Measurements from ENCODE around the gene GSTM1. TPM values are rescaled to one million over a fixed set of nuclear protein-coding genes. Genes with fewer than 3 reads are reported as not detected.
"Not testable (repeated sequence)": the region's sequence is repeated elsewhere in the genome, so short reads cannot be mapped to it uniquely, and the experiment has no call there.

The GSTM1 gene
- total and polyA plus RNA-seq, 8 donors: 0.23 to 99.7 (median 37.4) TPM; not detected in 2

DNA sequence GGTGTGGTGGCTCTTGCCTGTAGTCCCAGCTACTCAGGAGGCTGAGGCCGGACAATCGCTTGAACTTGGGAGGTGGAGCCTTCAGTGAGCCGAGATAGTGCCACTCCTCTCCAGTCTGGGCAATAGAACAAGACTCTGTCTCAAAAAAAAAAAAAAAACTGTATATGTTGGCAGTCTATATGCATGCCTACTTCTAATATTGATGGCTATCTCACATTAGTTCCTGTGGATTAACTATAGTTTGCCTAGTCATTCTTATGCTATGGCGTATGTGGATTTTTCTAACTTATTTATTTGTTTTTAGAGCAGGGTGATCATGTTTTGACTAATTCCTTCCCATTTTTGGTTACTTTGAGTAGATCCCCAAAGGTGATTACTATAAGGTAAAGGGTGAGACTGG is 9.4 kb downstream of the GSTM1 start:
- no peak for TF ChIP-seq POLR2AphosphoS5 (IDR thresholded peaks at IDR 0.05)
- TF ChIP-seq EP300 (IDR thresholded peaks at IDR 0.05): no peak
- TF ChIP-seq, protein P1, sequence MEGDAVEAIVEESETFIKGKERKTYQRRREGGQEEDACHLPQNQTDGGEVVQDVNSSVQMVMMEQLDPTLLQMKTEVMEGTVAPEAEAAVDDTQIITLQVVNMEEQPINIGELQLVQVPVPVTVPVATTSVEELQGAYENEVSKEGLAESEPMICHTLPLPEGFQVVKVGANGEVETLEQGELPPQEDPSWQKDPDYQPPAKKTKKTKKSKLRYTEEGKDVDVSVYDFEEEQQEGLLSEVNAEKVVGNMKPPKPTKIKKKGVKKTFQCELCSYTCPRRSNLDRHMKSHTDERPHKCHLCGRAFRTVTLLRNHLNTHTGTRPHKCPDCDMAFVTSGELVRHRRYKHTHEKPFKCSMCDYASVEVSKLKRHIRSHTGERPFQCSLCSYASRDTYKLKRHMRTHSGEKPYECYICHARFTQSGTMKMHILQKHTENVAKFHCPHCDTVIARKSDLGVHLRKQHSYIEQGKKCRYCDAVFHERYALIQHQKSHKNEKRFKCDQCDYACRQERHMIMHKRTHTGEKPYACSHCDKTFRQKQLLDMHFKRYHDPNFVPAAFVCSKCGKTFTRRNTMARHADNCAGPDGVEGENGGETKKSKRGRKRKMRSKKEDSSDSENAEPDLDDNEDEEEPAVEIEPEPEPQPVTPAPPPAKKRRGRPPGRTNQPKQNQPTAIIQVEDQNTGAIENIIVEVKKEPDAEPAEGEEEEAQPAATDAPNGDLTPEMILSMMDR (IDR thresholded peaks at IDR 0.05): no peak
- no peak for TF ChIP-seq POLR2A (IDR thresholded peaks at IDR 0.05)
- no peaks in the 10 kb centered on the region for H3K9me3 ChIP-seq
- H3K27ac ChIP-seq: no peak overlapping the region
- WGBS, 5 donors: 56 to 71% methylated on average over 4 of the region's 4 CpGs; no CpG with 5 or more reads in 3 of the 5 donors
- no peak overlapping the region for H3K4me3 ChIP-seq
- H3K4me1 ChIP-seq: no peaks in the 10 kb centered on the region
- intact Hi-C loops (cut with DNase I; ENCODE audit: low total_unique reads): no loop called here
- DNase-seq: no peak
- no peaks in the 10 kb centered on the region for H3K27me3 ChIP-seq
- H3K36me3 ChIP-seq: no peaks in the 10 kb centered on the region

DNA sequence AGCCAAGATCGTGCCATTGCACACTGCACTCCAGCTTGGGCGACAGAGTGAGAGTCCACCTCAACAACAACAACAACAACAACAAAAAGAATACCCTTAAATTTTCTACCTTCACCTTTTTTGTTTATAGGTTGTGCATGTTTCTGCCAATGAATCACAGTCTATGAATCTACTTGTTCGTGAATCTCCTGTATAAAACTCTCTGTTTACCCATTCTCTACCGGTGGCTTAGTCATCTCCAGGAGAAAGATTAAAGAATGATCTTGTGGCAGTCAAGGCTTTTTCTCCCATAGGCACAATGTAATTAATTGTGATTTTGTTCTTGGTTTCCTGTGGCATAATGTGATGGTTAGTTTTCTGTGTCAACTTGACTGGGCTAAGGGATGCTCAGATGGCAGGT is 10.2 kb downstream of the GSTM1 start:
- H3K9me3 ChIP-seq; H3K27ac ChIP-seq; H3K4me1 ChIP-seq; H3K4me3 ChIP-seq; H3K27me3 ChIP-seq; intact Hi-C loops (cut with DNase I; ENCODE audit: low total_unique reads); H3K36me3 ChIP-seq; DNase-seq: not testable (repeated sequence)
- 66 to 74% methylated on average over 4 of the region's 4 CpGs; no CpG with 5 or more reads in 3 of the 5 donors for WGBS, 5 donors

DNA sequence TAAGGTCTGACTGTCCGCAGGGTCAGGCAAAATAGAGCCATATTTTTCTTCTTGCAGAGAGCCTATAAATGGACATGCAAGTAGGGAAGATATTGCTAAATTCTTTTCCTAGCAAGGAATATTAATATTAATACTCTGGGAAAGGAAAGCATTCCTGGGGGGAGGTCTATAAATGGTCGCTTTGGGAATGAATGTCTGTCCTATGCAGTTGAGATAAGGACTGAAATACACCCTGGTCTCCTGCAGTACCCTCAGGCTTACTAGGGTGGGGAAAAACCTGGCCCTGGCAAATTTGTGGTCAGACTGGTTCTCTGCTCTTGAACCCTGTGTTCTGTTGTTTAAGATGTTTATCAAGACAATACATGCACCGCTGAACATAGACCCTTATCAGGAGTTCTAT is 15.3 kb downstream of the GSTM1 start:
- 78 to 88% (median 84%) methylated on average over 3 of the region's 3 CpGs for WGBS, 5 donors
- peaks cover 0 to 11% (median 2%) of the 10 kb centered on the region in 4 donors for H3K4me1 ChIP-seq
- intact Hi-C loops (cut with DNase I; ENCODE audit: low total_unique reads); H3K27me3 ChIP-seq; H3K4me3 ChIP-seq; H3K27ac ChIP-seq; H3K36me3 ChIP-seq; DNase-seq; H3K9me3 ChIP-seq: not testable (repeated sequence)

DNA sequence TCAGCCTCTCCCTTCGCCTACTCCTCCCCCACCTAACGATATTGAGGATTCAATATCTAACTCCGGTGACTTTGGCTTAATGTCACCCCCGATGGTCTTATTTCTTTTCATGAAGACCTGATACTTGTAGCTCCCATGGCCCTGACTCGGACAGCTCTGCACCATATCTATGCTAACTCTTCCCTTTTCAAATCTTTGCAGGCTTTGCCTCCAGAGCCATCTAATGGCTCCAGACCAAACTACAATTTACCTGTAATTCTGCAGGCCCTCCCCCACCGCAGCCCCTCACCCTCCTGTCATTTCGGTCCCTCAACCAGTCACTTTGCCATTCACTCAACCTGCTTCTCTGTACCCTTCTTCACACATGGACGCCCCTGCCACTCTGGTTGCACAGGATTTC is 16.6 kb downstream of the GSTM1 start:
- 74 to 90% (median 79%) methylated on average over 8 of the region's 8 CpGs for WGBS, 5 donors
- TF ChIP-seq POLR2A (IDR thresholded peaks at IDR 0.05) (no peak), POLR2AphosphoS5 (IDR thresholded peaks at IDR 0.05) (no peak), EP300 (IDR thresholded peaks at IDR 0.05) (no peak)
- TF ChIP-seq, protein P1 (IDR thresholded peaks at IDR 0.05): no peak
- Histone ChIP-seq H3K36me3 (no peaks in the 10 kb centered on the region), H3K4me3 (no peak overlapping the region), H3K4me1 (peaks cover 0 to 11% (median 2%) of the 10 kb centered on the region in 4 donors), H3K9me3 (peaks cover 0 to 16% (median 0%) of the 10 kb centered on the region in 4 donors), H3K27ac (no peak overlapping the region), H3K27me3 (no peaks in the 10 kb centered on the region)
- DNase-seq: no peak
- intact Hi-C loops (cut with DNase I; ENCODE audit: low total_unique reads): no loop called here

DNA sequence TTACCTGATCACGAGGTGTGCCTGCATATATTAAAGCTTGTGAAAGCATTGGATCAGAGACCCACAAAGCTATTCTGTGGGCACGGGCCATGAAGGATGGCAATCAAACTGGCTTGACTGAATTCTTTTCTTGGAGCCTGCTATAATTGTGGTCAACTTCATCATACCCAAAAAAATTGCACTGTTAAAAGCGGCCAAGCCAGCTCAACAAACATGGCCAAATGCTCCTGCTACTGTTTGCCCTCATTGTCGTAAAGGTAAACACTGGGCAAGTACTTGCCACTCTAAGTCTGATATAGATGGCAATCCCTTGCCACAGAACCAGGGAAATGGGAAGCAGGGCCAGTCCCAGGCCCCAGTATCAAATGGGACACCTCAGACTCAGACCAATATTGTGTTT is 17.8 kb downstream of the GSTM1 start:
- peaks cover 0 to 11% (median 2%) of the 10 kb centered on the region in 4 donors for H3K4me1 ChIP-seq
- H3K36me3 ChIP-seq: no peaks in the 10 kb centered on the region
- DNase-seq: peak in 1 of 2 donors; percentile 63
- peak in 2 of 3 donors; percentile 38 to 42 for TF ChIP-seq POLR2AphosphoS5 (IDR thresholded peaks at IDR 0.05)
- no peak for TF ChIP-seq EP300 (IDR thresholded peaks at IDR 0.05)
- H3K4me3 ChIP-seq: no peak overlapping the region
- no peaks in the 10 kb centered on the region for H3K27me3 ChIP-seq
- H3K27ac ChIP-seq: peak overlapping the region in 4 of 5 donors; percentile 22 to 76 (median 40)
- WGBS, 5 donors: 38 to 76% (median 48%) methylated on average over 4 of the region's 4 CpGs
- intact Hi-C loops (cut with DNase I; ENCODE audit: low total_unique reads): no loop called here
- H3K9me3 ChIP-seq: peaks cover 0 to 19% (median 0%) of the 10 kb centered on the region in 4 donors

DNA sequence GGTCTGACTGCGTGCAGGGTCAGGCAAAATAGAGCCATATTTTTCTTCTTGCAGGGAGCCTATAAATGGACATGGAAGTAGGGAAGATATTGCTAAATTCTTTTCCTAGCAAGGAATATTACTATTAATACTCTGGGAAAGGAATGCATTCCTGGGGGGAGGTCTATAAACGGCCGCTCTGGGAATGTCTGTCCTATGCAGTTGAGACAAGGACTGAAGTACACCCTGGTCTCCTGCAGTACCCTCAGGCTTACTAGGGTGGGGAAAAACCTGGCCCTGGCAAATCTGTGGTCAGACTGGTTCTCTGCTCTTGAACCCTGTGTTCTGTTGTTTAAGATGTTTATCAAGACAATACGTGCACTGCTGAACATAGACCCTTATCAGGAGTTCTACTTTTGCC is 21.3 kb downstream of the GSTM1 start:
- H3K36me3 ChIP-seq; H3K27me3 ChIP-seq; H3K27ac ChIP-seq; DNase-seq; intact Hi-C loops (cut with DNase I; ENCODE audit: low total_unique reads); H3K4me3 ChIP-seq: not testable (repeated sequence)
- Histone ChIP-seq H3K4me1 (peaks cover 0 to 11% (median 4%) of the 10 kb centered on the region in 4 donors), H3K9me3 (peaks cover 0 to 11% (median 0%) of the 10 kb centered on the region in 4 donors)
- 59 to 90% (median 73%) methylated on average over 4 of the region's 4 CpGs for WGBS, 5 donors

DNA sequence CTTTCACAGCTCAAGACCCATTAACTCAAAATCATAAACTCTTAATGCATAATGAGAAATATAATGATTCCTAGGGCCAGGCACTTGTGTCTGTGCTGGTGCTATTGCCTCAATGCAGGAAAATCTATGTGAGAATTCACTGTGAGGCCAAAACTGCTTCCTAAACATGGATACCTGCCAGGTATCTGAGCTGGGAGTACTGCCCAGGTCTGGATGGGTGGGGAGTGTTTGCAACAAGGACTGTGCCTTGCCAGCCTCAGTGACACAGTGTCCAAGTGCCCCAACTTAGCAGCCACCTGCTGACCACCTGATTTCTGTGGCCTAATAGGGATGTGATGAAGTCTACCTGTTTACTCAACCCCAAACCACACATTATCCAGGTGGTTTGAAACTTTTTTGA is 22.2 kb downstream of the GSTM1 start:
- H3K4me3 ChIP-seq; H3K27me3 ChIP-seq; intact Hi-C loops (cut with DNase I; ENCODE audit: low total_unique reads); H3K36me3 ChIP-seq; H3K27ac ChIP-seq: not testable (repeated sequence)
- H3K9me3 ChIP-seq: peaks cover 0 to 11% (median 0%) of the 10 kb centered on the region in 4 donors
- peaks cover 0 to 10% (median 4%) of the 10 kb centered on the region in 4 donors for H3K4me1 ChIP-seq
- DNase-seq: peak in 1 of 2 donors; percentile 66

DNA sequence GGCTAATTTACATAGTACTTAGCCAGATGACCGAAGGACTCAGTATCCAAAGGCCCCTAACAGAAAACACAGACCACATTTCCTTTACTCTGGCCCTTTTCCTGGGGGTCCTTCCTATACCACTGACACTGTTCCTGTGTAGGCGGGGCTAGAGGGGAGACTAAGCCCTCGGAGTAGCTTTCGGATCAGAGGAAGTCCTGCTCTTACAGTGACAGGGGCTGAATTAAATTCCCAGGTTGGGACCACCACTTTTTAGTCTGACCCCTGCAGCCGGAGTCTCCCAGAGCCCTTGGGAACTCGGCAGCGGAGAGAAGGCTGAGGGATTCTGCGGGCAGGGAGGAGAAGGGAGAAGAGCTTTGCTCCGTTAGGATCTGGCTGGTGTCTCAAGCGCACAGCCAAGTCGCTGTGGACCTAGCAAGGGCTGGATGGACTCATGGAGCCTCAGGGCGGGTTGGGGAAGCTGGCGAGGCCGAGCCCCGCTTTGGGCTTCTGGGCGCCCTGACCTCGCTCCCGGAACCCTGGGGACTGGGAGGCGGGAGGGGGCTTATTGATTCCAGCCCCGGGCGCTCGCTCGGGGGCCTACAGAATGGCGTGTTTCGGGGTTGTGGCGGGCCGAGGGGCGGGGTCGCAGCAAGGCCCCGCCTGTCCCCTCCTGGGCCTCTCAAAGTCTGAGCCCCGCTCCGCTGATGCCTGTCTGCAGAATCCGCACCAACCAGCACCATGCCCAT is 24.1 kb downstream of the GSTM1 start, which contains the start of gene GSTM5:
TSS of gene GSTM5 (plus strand) at position 659 of the 728 bp plus-strand sequence. CDS start at position 721, 62 bp downstream.
- H3K27me3 ChIP-seq; H3K4me1 ChIP-seq; H3K36me3 ChIP-seq; intact Hi-C loops (cut with DNase I; ENCODE audit: low total_unique reads): not testable (repeated sequence)
- DNase-seq: peak in 1 of 2 donors; percentile 61
- H3K4me3 ChIP-seq: peak within 1 kb of the TSS; percentile 32 to 42 (median 36)
- 36 to 68% (median 44%) methylated on average over 8 to 33 of the region's 33 CpGs for WGBS, 5 donors
- H3K9me3 ChIP-seq: peaks cover 0 to 11% (median 0%) of the 10 kb centered on the region in 4 donors
- peak within 1 kb of the TSS in 3 of 5 donors; percentile 38 to 58 (median 53) for H3K27ac ChIP-seq

All from stomach (tissue), 9 donors.